ENCODE data around the gene CPNE8. TPM values are rescaled to one million over a fixed set of nuclear protein-coding genes. Genes with fewer than 3 reads are reported as not detected.
A peak's percentile ranks its signal among the peaks of the same experiment; 100 is the strongest.

The CPNE8 gene
- total and polyA plus RNA-seq, 2 experiments from 2014 or later: 5.9 to 14.5 TPM

- H3K27me3 ChIP-seq: no peaks in the 10 kb centered on the region
- peak overlapping the region; percentile 95 for H2AFZ ChIP-seq
- 1% methylated on average over 36 of the region's 36 CpGs for WGBS (ENCODE audit: low lambda C conversion rate, missing lambda C conversion rate)
- no peaks in the 10 kb centered on the region for H3K9me2 ChIP-seq (replicated peaks; ENCODE audit: insufficient read depth)
- H3K36me3 ChIP-seq (replicated peaks; ENCODE audit: insufficient read depth, low read depth): no peaks in the 10 kb centered on the region
- H3K4me2 ChIP-seq: peak overlapping the region; percentile 95
- peak overlapping the region; percentile 77 for H3K27ac ChIP-seq
- H3K9me3 ChIP-seq (ENCODE audit: low read depth): no peaks in the 10 kb centered on the region
- no peaks in the 10 kb centered on the region for H4K20me1 ChIP-seq (ENCODE audit: insufficient read depth, poor library complexity, severe bottlenecking)
- TF ChIP-seq EZH2phosphoT487 (IDR thresholded peaks at IDR 0.05; ENCODE audit: low read depth, severe bottlenecking, unreplicated experiment): no peak
- no peak for TF ChIP-seq EZH2 (IDR thresholded peaks at IDR 0.05; ENCODE audit: borderline replicate concordance)
- TF ChIP-seq, protein P1, sequence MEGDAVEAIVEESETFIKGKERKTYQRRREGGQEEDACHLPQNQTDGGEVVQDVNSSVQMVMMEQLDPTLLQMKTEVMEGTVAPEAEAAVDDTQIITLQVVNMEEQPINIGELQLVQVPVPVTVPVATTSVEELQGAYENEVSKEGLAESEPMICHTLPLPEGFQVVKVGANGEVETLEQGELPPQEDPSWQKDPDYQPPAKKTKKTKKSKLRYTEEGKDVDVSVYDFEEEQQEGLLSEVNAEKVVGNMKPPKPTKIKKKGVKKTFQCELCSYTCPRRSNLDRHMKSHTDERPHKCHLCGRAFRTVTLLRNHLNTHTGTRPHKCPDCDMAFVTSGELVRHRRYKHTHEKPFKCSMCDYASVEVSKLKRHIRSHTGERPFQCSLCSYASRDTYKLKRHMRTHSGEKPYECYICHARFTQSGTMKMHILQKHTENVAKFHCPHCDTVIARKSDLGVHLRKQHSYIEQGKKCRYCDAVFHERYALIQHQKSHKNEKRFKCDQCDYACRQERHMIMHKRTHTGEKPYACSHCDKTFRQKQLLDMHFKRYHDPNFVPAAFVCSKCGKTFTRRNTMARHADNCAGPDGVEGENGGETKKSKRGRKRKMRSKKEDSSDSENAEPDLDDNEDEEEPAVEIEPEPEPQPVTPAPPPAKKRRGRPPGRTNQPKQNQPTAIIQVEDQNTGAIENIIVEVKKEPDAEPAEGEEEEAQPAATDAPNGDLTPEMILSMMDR (IDR thresholded peaks at IDR 0.05; ENCODE audit: poor library complexity): peak; percentile 96
- DNase-seq (ENCODE audit: low spot score): peak; percentile 94
- peaks cover 23% of the 10 kb centered on the region for H3K79me2 ChIP-seq
- H3K4me3 ChIP-seq: peak overlapping the region; percentile 85
- H3K4me1 ChIP-seq (ENCODE audit: insufficient read depth): peaks cover 4% of the 10 kb centered on the region
Measured at GRCh38 chr12:38906482-38907200, 1.2 kb upstream of the CPNE8 start.

DNA sequence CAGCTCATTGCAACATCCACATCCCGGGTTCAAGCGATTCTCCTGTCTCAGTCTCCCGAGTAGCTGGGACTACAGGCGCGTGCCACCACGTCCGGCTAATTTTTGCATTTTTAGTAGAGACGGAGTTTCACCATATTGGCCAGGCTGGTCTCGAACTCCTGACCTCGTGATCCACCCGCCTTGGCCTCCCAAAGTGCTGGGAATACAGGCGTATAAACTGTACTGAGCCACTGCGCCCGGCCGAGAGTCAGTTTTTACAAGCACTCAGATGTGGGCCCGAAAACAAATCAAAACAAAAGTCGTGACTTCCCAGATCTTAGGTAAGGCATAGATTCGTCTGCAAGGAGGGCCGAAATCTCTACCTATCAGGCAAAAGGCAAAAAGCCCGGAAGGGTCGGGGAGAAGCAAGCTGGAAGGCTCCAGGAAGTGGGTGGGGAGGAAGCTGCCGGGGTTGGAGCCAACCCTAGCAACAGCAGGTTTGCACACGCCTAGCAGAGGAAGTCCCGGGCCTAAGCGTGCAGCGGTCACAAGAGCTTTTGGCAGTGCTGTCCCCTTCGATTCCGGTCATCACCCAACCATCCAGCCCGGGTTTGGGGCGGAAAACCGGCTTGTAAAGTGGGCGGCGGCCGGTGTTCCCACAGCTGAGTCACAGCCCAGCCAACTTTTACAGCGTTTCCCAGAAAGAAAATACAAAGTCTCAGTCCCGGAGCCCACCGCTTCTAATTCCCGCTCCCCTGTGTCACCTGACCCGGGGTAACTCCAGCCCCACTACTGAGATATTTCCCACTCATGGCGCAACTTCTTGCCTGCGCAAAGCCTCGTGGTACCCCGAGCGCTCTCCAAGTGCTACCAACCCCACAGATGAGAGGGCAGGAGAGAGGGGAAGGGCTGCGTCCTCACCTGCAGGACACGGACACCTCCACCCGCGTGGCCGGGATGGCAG, 583 bp downstream of the CPNE8 start:
- Histone ChIP-seq H4K20me1 (ENCODE audit: insufficient read depth, poor library complexity, severe bottlenecking) (no peaks in the 10 kb centered on the region), H3K4me2 (peak overlapping the region; percentile 95), H3K4me3 (peak overlapping the region; percentile 85), H3K27ac (peak overlapping the region; percentile 77), H3K27me3 (no peaks in the 10 kb centered on the region), H3K9me2 (replicated peaks; ENCODE audit: insufficient read depth) (no peaks in the 10 kb centered on the region), H3K9me3 (ENCODE audit: low read depth) (no peaks in the 10 kb centered on the region), H3K4me1 (ENCODE audit: insufficient read depth) (peaks cover 4% of the 10 kb centered on the region), H3K36me3 (replicated peaks; ENCODE audit: insufficient read depth, low read depth) (no peaks in the 10 kb centered on the region), H2AFZ (peak overlapping the region; percentile 95), H3K79me2 (peaks cover 41% of the 10 kb centered on the region)
- 26% methylated on average over 49 of the region's 49 CpGs for WGBS (ENCODE audit: low lambda C conversion rate, missing lambda C conversion rate)
- DNase-seq (ENCODE audit: low spot score): peak; percentile 77
- TF ChIP-seq EZH2phosphoT487 (IDR thresholded peaks at IDR 0.05; ENCODE audit: low read depth, severe bottlenecking, unreplicated experiment): no peak
- TF ChIP-seq EZH2 (IDR thresholded peaks at IDR 0.05; ENCODE audit: borderline replicate concordance): no peak
- TF ChIP-seq, protein P1 (IDR thresholded peaks at IDR 0.05; ENCODE audit: poor library complexity): no peak

GRCh38 chr12:38903596-38903995, 1.8 kb downstream of the CPNE8 start:
- peak overlapping the region; percentile 95 for H3K4me2 ChIP-seq
- peaks cover 4% of the 10 kb centered on the region for H3K4me1 ChIP-seq (ENCODE audit: insufficient read depth)
- H3K27me3 ChIP-seq: no peaks in the 10 kb centered on the region
- no peaks in the 10 kb centered on the region for H3K36me3 ChIP-seq (replicated peaks; ENCODE audit: insufficient read depth, low read depth)
- DNase-seq (ENCODE audit: low spot score): no peak
- H4K20me1 ChIP-seq (ENCODE audit: insufficient read depth, poor library complexity, severe bottlenecking): no peaks in the 10 kb centered on the region
- H3K9me3 ChIP-seq (ENCODE audit: low read depth): no peaks in the 10 kb centered on the region
- H3K79me2 ChIP-seq: peaks cover 49% of the 10 kb centered on the region
- TF ChIP-seq EZH2 (IDR thresholded peaks at IDR 0.05; ENCODE audit: borderline replicate concordance) (no peak), EZH2phosphoT487 (IDR thresholded peaks at IDR 0.05; ENCODE audit: low read depth, severe bottlenecking, unreplicated experiment) (no peak)
- TF ChIP-seq, protein P1 (IDR thresholded peaks at IDR 0.05; ENCODE audit: poor library complexity): no peak
- no peak overlapping the region for H3K27ac ChIP-seq
- WGBS (ENCODE audit: low lambda C conversion rate, missing lambda C conversion rate): 59% methylated on average over 3 of the region's 3 CpGs
- no peak overlapping the region for H2AFZ ChIP-seq
- H3K4me3 ChIP-seq: no peak overlapping the region
- H3K9me2 ChIP-seq (replicated peaks; ENCODE audit: insufficient read depth): no peaks in the 10 kb centered on the region

All from hepatocyte (in vitro differentiated cells).